Mesenchymal stem cell (in vitro differentiated cells and primary cell): ENCODE results near the gene GRM1.

Experiments used
- DNase-seq: peaks from one replicate; pipeline ENCODE4 v3.0.0-alpha.2; 2013
- H2AFZ ChIP-seq: one replicate; pipeline ENCODE4 v1.6.1; 2013; ENCODE audit warnings: low read depth, mild to moderate bottlenecking, control low read depth, inconsistent platforms, low read length, moderate library complexity
- H2AK5ac ChIP-seq: 2 replicates; pipeline ENCODE4 v1.6.1; 2013; ENCODE audit warnings: low read length, moderate library complexity, mild to moderate bottlenecking, inconsistent platforms; ENCODE audit not compliant: severe bottlenecking
- H2BK120ac ChIP-seq: one replicate; pipeline ENCODE4 v1.6.1; 2013; ENCODE audit warnings: low read depth, mild to moderate bottlenecking, inconsistent platforms, low read length, moderate library complexity
- H2BK12ac ChIP-seq, 2 experiments: one replicate each; pipeline ENCODE4 v1.6.1; 2013; ENCODE audit warnings: inconsistent platforms in 2 of 2, low read length in 2 of 2, mild to moderate bottlenecking in 2 of 2, moderate library complexity in 2 of 2, control low read depth in 1 of 2
- H2BK15ac ChIP-seq: one replicate; pipeline ENCODE4 v1.6.1; 2013; ENCODE audit warnings: mild to moderate bottlenecking, low read depth, inconsistent platforms; ENCODE audit not compliant: poor library complexity, severe bottlenecking
- H2BK5ac ChIP-seq: 2 replicates; pipeline ENCODE4 v1.6.1; 2013; ENCODE audit warnings: low read depth, mild to moderate bottlenecking, low read length, control low read depth, inconsistent platforms; ENCODE audit not compliant: poor library complexity, severe bottlenecking
- H3K14ac ChIP-seq, 2 experiments: one replicate each; pipeline ENCODE4 v1.6.1; 2013; ENCODE audit warnings: inconsistent platforms in 2 of 2, low read length in 2 of 2, control low read depth in 1 of 2, mild to moderate bottlenecking in 1 of 2, moderate library complexity in 1 of 2
- H3K18ac ChIP-seq, 2 experiments: one replicate each; pipeline ENCODE4 v1.6.1; 2013; ENCODE audit warnings: inconsistent platforms in 2 of 2, low read length in 2 of 2, control low read depth in 1 of 2, low read depth in 1 of 2, mild to moderate bottlenecking in 1 of 2
- H3K23ac ChIP-seq, 2 experiments: one replicate each; pipeline ENCODE4 v1.6.1; 2013; ENCODE audit warnings: inconsistent platforms in 2 of 2, low read length in 2 of 2, mild to moderate bottlenecking in 2 of 2, moderate library complexity in 2 of 2, control low read depth in 1 of 2
- H3K27ac ChIP-seq: 2 replicates; pipeline ENCODE4 v1.5.1; 2013; ENCODE audit warnings: mild to moderate bottlenecking, moderate library complexity, low read length, control low read depth, inconsistent platforms; ENCODE audit not compliant: poor library complexity, severe bottlenecking
- H3K27me3 ChIP-seq, 2 experiments: 2 replicates each; pipeline versions ENCODE4 v1.6.1 to v1.7.0; 2013; ENCODE audit warnings: low read length in 2 of 2, mild to moderate bottlenecking in 2 of 2, moderate library complexity in 2 of 2, control low read depth in 1 of 2, inconsistent platforms in 1 of 2; ENCODE audit not compliant: control insufficient read depth in 1 of 2, insufficient read depth in 1 of 2
- H3K36me3 ChIP-seq, 2 experiments: 2 replicates each; pipeline versions ENCODE4 v1.6.1 to v1.7.0; 2013; ENCODE audit warnings: low read length in 2 of 2, control low read depth in 1 of 2, inconsistent platforms in 1 of 2, low read depth in 1 of 2, mild to moderate bottlenecking in 1 of 2; ENCODE audit not compliant: insufficient read depth in 2 of 2, control insufficient read depth in 1 of 2
- H3K4ac ChIP-seq, 2 experiments: one replicate each; pipeline ENCODE4 v1.6.1; 2013; ENCODE audit warnings: inconsistent platforms in 2 of 2, low read length in 2 of 2, mild to moderate bottlenecking in 2 of 2, moderate library complexity in 2 of 2, control low read depth in 1 of 2, low read depth in 1 of 2
- H3K4me1 ChIP-seq: 2 replicates; pipeline ENCODE4 v1.6.1; 2013; ENCODE audit warnings: low read depth, low read length, control low read depth; ENCODE audit not compliant: control insufficient read depth, insufficient read depth
- H3K4me2 ChIP-seq: 2 replicates; pipeline ENCODE4 v1.6.1; 2013; ENCODE audit warnings: low read length, mild to moderate bottlenecking, inconsistent platforms; ENCODE audit not compliant: poor library complexity, severe bottlenecking
- H3K4me3 ChIP-seq, 2 experiments: 2 replicates each; pipeline versions ENCODE4 v1.5.1 to v1.7.0; 2013; ENCODE audit warnings: low read length in 2 of 2, mild to moderate bottlenecking in 2 of 2, control low read depth in 1 of 2, low read depth in 1 of 2; ENCODE audit not compliant: insufficient read depth in 1 of 2
- H3K79me1 ChIP-seq: replicated peaks from 2 replicates; pipeline ENCODE4 v1.6.1; 2013; ENCODE audit warnings: mild to moderate bottlenecking, control low read depth, low read length, inconsistent platforms; ENCODE audit not compliant: poor library complexity, severe bottlenecking
- H3K9ac ChIP-seq: 2 replicates; pipeline ENCODE4 v1.7.0; 2013; ENCODE audit warnings: mild to moderate bottlenecking, low read length, moderate library complexity
- H3K9me3 ChIP-seq: 2 replicates; pipeline ENCODE4 v1.7.0; 2013; ENCODE audit warnings: mild to moderate bottlenecking, low read length; ENCODE audit not compliant: control insufficient read depth
- H4K8ac ChIP-seq: one replicate; pipeline ENCODE4 v1.6.1; 2013; ENCODE audit warnings: inconsistent platforms, mild to moderate bottlenecking, low read length, moderate library complexity
- H4K91ac ChIP-seq: one replicate; pipeline ENCODE4 v1.6.1; 2013; ENCODE audit warnings: mild to moderate bottlenecking, low read length, inconsistent platforms
- WGBS: methylation state at CpG from one replicate; pipeline ENCODE4 v1.1.7; 2013; ENCODE audit warnings: mixed read lengths; 5-methylcytosine and 5-hydroxymethylcytosine counted together

GRM1 gene

DNA sequence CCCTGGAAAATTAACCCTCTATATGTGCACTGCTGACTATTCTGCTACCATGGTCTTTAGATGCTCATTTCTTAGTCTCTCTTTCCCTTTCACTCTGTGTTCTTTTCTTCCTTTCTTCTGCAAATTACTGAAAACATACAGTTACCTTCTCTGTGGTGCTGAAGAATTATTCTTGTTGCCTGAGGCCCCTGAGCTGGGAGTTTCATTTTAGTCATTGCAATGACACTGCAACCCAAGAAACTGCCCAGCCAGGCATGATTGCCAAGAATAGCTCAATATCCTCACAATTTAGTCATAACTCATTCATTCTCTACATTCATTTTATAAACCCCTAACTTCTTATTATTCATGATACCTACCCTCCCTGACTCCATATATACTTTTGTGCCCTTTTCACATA is 269.0 kb downstream of the GRM1 start:
- no peak overlapping the region for H3K9ac ChIP-seq
- no peaks in the 10 kb centered on the region for H3K79me1 ChIP-seq
- no peak overlapping the region for H3K23ac ChIP-seq
- H3K18ac ChIP-seq, result no peak overlapping the region
- no peak overlapping the region for H3K4me2 ChIP-seq
- no peak overlapping the region for H3K4me3 ChIP-seq
- no peak overlapping the region for H4K91ac ChIP-seq
- H3K4me1 ChIP-seq, result no peaks in the 10 kb centered on the region
- no peak overlapping the region for H3K14ac ChIP-seq
- H3K27me3 ChIP-seq, result no peaks in the 10 kb centered on the region
- H4K8ac ChIP-seq, result no peak overlapping the region
- H2BK5ac ChIP-seq, result no peak overlapping the region
- no peak overlapping the region for H2BK12ac ChIP-seq
- no peak overlapping the region for H2BK15ac ChIP-seq
- H3K9me3 ChIP-seq, result no peaks in the 10 kb centered on the region
- H3K27ac ChIP-seq, result no peak overlapping the region
- H2AFZ ChIP-seq, result no peak overlapping the region
- no peak overlapping the region for H3K4ac ChIP-seq
- no peak overlapping the region for H2BK120ac ChIP-seq
- DNase-seq, result no peak
- no peak overlapping the region for H2AK5ac ChIP-seq
- H3K36me3 ChIP-seq, result no peaks in the 10 kb centered on the region

DNA sequence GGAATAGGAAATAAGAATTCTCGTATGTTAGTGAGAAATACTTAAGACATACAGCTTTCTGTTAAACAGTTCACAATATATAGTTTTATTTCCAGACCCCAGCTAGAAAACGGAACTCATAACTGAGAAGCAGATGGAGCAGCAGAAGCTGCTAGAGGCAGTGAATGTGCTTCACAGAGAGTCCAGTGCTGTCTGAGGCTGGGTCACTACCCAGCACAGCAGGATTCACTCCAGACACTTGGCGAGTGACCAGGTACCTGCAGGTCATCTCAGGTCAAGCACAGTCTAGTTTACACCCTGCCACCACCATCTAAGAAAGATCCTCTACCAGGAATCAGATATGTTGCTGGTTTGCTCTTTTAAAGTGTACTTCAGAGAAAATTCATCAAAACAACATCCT is 271.7 kb downstream of the GRM1 start:
- no peaks in the 10 kb centered on the region for H3K4me1 ChIP-seq
- H3K14ac ChIP-seq, result no peak overlapping the region
- no peak overlapping the region for H3K4me2 ChIP-seq
- no peak overlapping the region for H2AFZ ChIP-seq
- H3K4ac ChIP-seq, result no peak overlapping the region
- no peak overlapping the region for H3K4me3 ChIP-seq
- no peak overlapping the region for H3K27ac ChIP-seq
- no peaks in the 10 kb centered on the region for H3K9me3 ChIP-seq
- no peak overlapping the region for H2BK5ac ChIP-seq
- no peak overlapping the region for H3K18ac ChIP-seq
- no peaks in the 10 kb centered on the region for H3K79me1 ChIP-seq
- no peak overlapping the region for H3K23ac ChIP-seq
- no peaks in the 10 kb centered on the region for H3K36me3 ChIP-seq
- 58% methylated on average over 2 of the region's 3 CpGs for WGBS
- H4K8ac ChIP-seq, result no peak overlapping the region
- no peak overlapping the region for H2AK5ac ChIP-seq
- no peak overlapping the region for H4K91ac ChIP-seq
- no peaks in the 10 kb centered on the region for H3K27me3 ChIP-seq
- no peak overlapping the region for H3K9ac ChIP-seq
- H2BK15ac ChIP-seq, result no peak overlapping the region
- peak overlapping the region in 1 of 2 experiments; percentile 93 for H2BK12ac ChIP-seq
- H2BK120ac ChIP-seq, result no peak overlapping the region
- DNase-seq, result no peak

DNA sequence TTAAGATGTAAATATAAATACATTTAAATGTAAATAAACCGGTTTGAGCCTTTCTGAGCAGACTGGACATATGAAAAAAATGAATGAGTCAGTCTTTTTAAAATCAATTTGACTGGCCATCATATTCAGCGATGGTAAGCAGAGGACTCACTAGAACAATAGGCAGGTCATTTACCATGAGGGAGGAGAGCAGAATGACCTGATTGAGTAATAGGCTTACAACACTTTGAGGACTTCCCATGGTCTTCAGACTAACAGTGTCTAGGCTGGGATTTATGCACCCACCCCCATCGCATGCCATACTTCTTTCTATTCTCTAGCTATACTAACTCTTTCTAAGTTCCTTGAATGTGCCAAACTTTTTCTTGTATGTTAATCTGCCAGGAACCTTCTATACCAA is 272.9 kb downstream of the GRM1 start:
- H3K36me3 ChIP-seq, result no peaks in the 10 kb centered on the region
- no peaks in the 10 kb centered on the region for H3K27me3 ChIP-seq
- no peak overlapping the region for H3K9ac ChIP-seq
- H3K4ac ChIP-seq, result no peak overlapping the region
- H4K91ac ChIP-seq, result peak overlapping the region; percentile 39
- 85% methylated on average over 3 of the region's 3 CpGs for WGBS
- H3K79me1 ChIP-seq, result no peaks in the 10 kb centered on the region
- H3K23ac ChIP-seq, result no peak overlapping the region
- no peak overlapping the region for H3K27ac ChIP-seq
- H4K8ac ChIP-seq, result no peak overlapping the region
- no peak overlapping the region for H3K4me2 ChIP-seq
- no peak overlapping the region for H2BK5ac ChIP-seq
- no peak overlapping the region for H2BK12ac ChIP-seq
- no peak overlapping the region for H2AFZ ChIP-seq
- H2BK120ac ChIP-seq, result peak overlapping the region; percentile 19
- no peak overlapping the region for H3K14ac ChIP-seq
- H3K4me3 ChIP-seq, result no peak overlapping the region
- no peaks in the 10 kb centered on the region for H3K9me3 ChIP-seq
- no peaks in the 10 kb centered on the region for H3K4me1 ChIP-seq
- H2BK15ac ChIP-seq, result no peak overlapping the region
- no peak overlapping the region for H3K18ac ChIP-seq
- no peak overlapping the region for H2AK5ac ChIP-seq
- DNase-seq, result no peak

DNA sequence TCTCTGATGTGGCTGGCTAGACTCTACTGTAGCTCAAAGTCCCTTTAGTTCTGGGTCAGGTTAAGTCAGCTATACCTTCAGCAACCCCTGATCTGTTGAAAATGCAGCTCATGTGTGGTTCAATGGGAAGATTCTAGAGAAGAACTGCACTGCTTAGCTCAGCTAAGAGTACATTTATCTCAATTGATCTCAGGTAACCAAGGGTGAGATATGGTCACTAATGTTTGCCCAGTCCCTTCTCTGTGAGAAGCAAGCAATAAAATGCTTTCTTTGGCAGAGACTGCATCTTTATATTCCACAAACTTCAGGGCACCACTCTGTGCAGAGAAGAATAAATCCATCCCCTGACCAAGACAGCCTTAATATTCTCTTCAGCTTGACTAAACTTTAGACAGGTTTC is 274.1 kb downstream of the GRM1 start:
- Histone ChIP-seq H4K91ac (no peak overlapping the region), H3K18ac (no peak overlapping the region), H2AK5ac (no peak overlapping the region), H2BK5ac (no peak overlapping the region), H3K27me3 (no peaks in the 10 kb centered on the region), H3K4ac (no peak overlapping the region), H3K14ac (no peak overlapping the region), H3K27ac (no peak overlapping the region), H3K79me1 (no peaks in the 10 kb centered on the region), H2BK120ac (no peak overlapping the region), H3K9ac (no peak overlapping the region), H3K36me3 (no peaks in the 10 kb centered on the region), H2BK12ac (peak overlapping the region in 1 of 2 experiments; percentile 54), H2AFZ (no peak overlapping the region), H3K23ac (no peak overlapping the region), H3K4me2 (no peak overlapping the region), H3K9me3 (no peaks in the 10 kb centered on the region), H3K4me1 (no peaks in the 10 kb centered on the region), H2BK15ac (no peak overlapping the region), H3K4me3 (no peak overlapping the region), H4K8ac (no peak overlapping the region)
- no peak for DNase-seq
